22Rv1 (cell line): Measurements from ENCODE around the gene TBC1D5.
"Not testable (repeated sequence)": the region's sequence is repeated elsewhere in the genome, so short reads cannot be mapped to it uniquely, and the experiment has no call there.

Source experiments
- H3K27ac ChIP-seq: fragments of 450-650 bp; 2 replicates; pipeline ENCODE4 v1.5.1; 2017
- ZFX ChIP-seq: fragments of 450-650 bp; IDR thresholded peaks from 2 replicates; pipeline ENCODE4 v1.6.1; 2017; ENCODE audit warnings: antibody characterized with exemption, borderline replicate concordance
- TF ChIP-seq, protein P1 (sequence below): fragments of 450-650 bp; IDR thresholded peaks from 2 replicates; pipeline ENCODE4 v1.5.1; 2017; ENCODE audit warnings: mild to moderate bottlenecking

TBC1D5 gene

GRCh38 chr3:17642474-17642873, 100.0 kb downstream of the TBC1D5 start:
- TF ChIP-seq, protein P1, sequence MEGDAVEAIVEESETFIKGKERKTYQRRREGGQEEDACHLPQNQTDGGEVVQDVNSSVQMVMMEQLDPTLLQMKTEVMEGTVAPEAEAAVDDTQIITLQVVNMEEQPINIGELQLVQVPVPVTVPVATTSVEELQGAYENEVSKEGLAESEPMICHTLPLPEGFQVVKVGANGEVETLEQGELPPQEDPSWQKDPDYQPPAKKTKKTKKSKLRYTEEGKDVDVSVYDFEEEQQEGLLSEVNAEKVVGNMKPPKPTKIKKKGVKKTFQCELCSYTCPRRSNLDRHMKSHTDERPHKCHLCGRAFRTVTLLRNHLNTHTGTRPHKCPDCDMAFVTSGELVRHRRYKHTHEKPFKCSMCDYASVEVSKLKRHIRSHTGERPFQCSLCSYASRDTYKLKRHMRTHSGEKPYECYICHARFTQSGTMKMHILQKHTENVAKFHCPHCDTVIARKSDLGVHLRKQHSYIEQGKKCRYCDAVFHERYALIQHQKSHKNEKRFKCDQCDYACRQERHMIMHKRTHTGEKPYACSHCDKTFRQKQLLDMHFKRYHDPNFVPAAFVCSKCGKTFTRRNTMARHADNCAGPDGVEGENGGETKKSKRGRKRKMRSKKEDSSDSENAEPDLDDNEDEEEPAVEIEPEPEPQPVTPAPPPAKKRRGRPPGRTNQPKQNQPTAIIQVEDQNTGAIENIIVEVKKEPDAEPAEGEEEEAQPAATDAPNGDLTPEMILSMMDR: no peak
- TF ChIP-seq ZFX: no peak
- H3K27ac ChIP-seq: no peak overlapping the region

DNA sequence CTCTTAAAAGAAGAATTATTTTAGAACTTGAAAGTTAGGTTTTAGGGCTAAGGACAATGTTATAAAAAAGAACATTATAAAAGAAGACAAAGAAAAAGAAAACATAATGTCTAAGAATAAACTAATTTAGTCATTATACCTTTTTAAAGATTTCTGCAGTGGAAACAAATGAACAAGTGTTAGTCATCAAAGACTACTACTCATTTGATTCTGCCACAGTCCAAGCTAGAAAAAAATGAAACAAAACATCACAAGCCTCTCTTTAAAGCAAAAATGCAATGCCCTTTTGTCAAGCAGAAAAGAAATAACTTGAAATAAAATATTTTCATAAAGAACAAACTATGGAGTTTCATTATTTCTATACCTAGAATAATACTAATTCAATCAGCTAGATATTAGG, 102.0 kb downstream of the TBC1D5 start:
- H3K27ac ChIP-seq: no peak overlapping the region

GRCh38 chr3:17639765-17640164, 102.7 kb downstream of the TBC1D5 start:
- H3K27ac ChIP-seq: no peak overlapping the region
- TF ChIP-seq, protein P1: no peak
- no peak for TF ChIP-seq ZFX

More for the DNA sequence above, 102.0 kb downstream of the TBC1D5 start:
- TF ChIP-seq ZFX: no peak
- TF ChIP-seq, protein P1: no peak

DNA sequence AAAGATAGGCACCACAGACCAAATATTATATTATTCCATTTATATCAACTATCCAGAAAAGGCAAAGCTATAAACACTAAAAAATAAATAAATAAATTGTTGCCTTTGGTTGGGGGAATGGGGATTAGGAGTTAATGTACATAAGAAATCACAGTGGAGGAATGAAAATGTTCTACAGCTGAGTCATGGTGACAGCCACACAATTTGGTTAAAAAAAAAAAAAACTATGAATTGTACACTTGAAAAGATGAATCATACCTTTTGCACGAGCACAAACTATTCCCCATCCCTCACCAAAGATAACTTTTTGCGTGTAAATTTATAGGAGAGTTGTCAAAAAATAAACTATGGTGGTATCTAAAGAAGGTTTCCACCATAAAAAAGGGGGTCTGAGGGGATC, 103.2 kb downstream of the TBC1D5 start:
- H3K27ac ChIP-seq: no peak overlapping the region
- TF ChIP-seq, protein P1: no peak
- TF ChIP-seq ZFX: no peak

DNA sequence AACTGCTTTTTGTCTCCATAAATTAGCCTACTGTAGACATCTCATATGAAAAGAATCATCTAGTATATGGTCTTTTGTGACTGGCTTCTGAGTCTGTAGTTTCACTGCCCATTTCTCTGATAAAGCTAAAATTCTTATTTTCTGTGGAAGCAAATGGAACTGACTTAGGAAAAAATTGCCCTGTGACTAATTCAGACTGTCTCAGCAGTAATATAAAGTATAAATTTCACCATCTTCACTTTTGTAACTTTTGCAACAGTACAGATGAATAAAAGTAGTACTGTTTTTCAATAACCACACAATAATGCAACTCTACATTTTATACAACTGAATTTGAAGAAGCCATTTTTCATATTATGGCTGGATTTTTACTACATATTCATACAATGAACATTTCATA, 104.1 kb downstream of the TBC1D5 start:
- no peak overlapping the region for H3K27ac ChIP-seq
- no peak for TF ChIP-seq ZFX
- TF ChIP-seq, protein P1: no peak

GRCh38 chr3:17635675-17636074, 106.8 kb downstream of the TBC1D5 start:
- H3K27ac ChIP-seq: not testable (repeated sequence)

GRCh38 chr3:17634964-17635363, 107.5 kb downstream of the TBC1D5 start:
- no peak overlapping the region for H3K27ac ChIP-seq
- TF ChIP-seq ZFX: no peak
- TF ChIP-seq, protein P1: no peak

GRCh38 chr3:17634201-17634600, 108.2 kb downstream of the TBC1D5 start:
- no peak overlapping the region for H3K27ac ChIP-seq
- TF ChIP-seq, protein P1: no peak
- no peak for TF ChIP-seq ZFX
